Natural killer cell (primary cell): ENCODE measurements around the gene UBE2I. TPM values are rescaled to one million over a fixed set of nuclear protein-coding genes. Genes with fewer than 3 reads are reported as not detected.

Experiments
- ATAC-seq, 3 donors: fragments of 150-1000 bp in 2 of 3; fragments of 200-7000 bp in 1 of 3; cut with Tn5 transposase; 1 replicate in 1 of 3; 2 replicates in 2 of 3; pipeline ENCODE4 v1.10.0; 2021; ENCODE audit warnings: mild to moderate bottlenecking in 2 of 3, moderate library complexity in 2 of 3
- DNase-seq, 2 donors: peaks; one replicate each; pipeline versions ENCODE4 v3.0.0 to v3.0.0-alpha.2; 2013 to 2021; ENCODE audit warnings: mixed read lengths in 1 of 2
- H3K27ac ChIP-seq: one replicate; pipeline ENCODE4 v1.5.1; 2013; ENCODE audit warnings: mild to moderate bottlenecking, low read length
- H3K27me3 ChIP-seq: one replicate; pipeline ENCODE4 v1.6.1; 2013; ENCODE audit warnings: low read length; ENCODE audit not compliant: control insufficient read depth, insufficient read depth
- H3K36me3 ChIP-seq: one replicate; pipeline ENCODE4 v1.6.1; 2013; ENCODE audit warnings: low read length; ENCODE audit not compliant: control insufficient read depth, insufficient read depth
- H3K4me1 ChIP-seq: one replicate; pipeline ENCODE4 v1.6.1; 2013; ENCODE audit warnings: low read length; ENCODE audit not compliant: control insufficient read depth, insufficient read depth
- H3K4me3 ChIP-seq: one replicate; pipeline ENCODE4 v1.5.1; 2013; ENCODE audit warnings: low read length
- H3K9me3 ChIP-seq: one replicate; pipeline ENCODE4 v1.6.1; 2013; ENCODE audit warnings: low read length; ENCODE audit not compliant: control insufficient read depth, insufficient read depth
- H3K27ac Mint-ChIP-seq, 2 donors: one replicate each; pipeline ENCODE4 v1.8.0; 2022; ENCODE audit warnings: mild to moderate bottlenecking in 2 of 2, mixed read lengths in 2 of 2, moderate library complexity in 1 of 2
- H3K27me3 Mint-ChIP-seq, 2 donors: one replicate each; pipeline ENCODE4 v1.8.0; 2022; ENCODE audit warnings: low read depth in 2 of 2, mixed read lengths in 2 of 2
- H3K36me3 Mint-ChIP-seq: one replicate; pipeline ENCODE4 v1.8.0; 2022; ENCODE audit warnings: mixed read lengths
- H3K4me1 Mint-ChIP-seq, 2 donors: one replicate each; pipeline ENCODE4 v1.8.0; 2022; ENCODE audit warnings: mixed read lengths in 2 of 2
- H3K4me3 Mint-ChIP-seq: one replicate; pipeline ENCODE4 v1.8.0; 2022; ENCODE audit warnings: mild to moderate bottlenecking, moderate library complexity, mixed read lengths
- H3K9me3 Mint-ChIP-seq, 2 donors: one replicate each; pipeline ENCODE4 v1.8.0; 2022; ENCODE audit warnings: mixed read lengths in 2 of 2
- WGBS: methylation state at CpG from one replicate; pipeline ENCODE4 v1.1.7; 2013; ENCODE audit warnings: missing lambda C conversion rate; ENCODE audit not compliant: insufficient coverage; 5-methylcytosine and 5-hydroxymethylcytosine counted together
- intact Hi-C: fragments of 100-400 bp; cut with micrococcal nuclease; formaldehyde crosslinking; loops from one replicate; pipeline ENCODE4 v1.14.2; 2022
- total RNA-seq, 4 donors: library from RNA; stranded (reverse); fragments of 120-200 nt in 1 of 4; gene quantifications; one replicate each; pipeline versions ENCODE4 v1.2.3 to v1.2.4, GENCODE V29; 2013 to 2022
- TF ChIP-seq, protein P1 (sequence below): fragments of 200-600 bp; IDR thresholded peaks from one replicate; pipeline ENCODE4 v1.8.0; 2022; ENCODE audit warnings: antibody characterized with exemption

The UBE2I gene
- total RNA-seq, 3 donors from 2014 or later (not counting 1 experiment from before 2014, with no cell fraction given) = 367 to 412 (median 383) TPM

DNA sequence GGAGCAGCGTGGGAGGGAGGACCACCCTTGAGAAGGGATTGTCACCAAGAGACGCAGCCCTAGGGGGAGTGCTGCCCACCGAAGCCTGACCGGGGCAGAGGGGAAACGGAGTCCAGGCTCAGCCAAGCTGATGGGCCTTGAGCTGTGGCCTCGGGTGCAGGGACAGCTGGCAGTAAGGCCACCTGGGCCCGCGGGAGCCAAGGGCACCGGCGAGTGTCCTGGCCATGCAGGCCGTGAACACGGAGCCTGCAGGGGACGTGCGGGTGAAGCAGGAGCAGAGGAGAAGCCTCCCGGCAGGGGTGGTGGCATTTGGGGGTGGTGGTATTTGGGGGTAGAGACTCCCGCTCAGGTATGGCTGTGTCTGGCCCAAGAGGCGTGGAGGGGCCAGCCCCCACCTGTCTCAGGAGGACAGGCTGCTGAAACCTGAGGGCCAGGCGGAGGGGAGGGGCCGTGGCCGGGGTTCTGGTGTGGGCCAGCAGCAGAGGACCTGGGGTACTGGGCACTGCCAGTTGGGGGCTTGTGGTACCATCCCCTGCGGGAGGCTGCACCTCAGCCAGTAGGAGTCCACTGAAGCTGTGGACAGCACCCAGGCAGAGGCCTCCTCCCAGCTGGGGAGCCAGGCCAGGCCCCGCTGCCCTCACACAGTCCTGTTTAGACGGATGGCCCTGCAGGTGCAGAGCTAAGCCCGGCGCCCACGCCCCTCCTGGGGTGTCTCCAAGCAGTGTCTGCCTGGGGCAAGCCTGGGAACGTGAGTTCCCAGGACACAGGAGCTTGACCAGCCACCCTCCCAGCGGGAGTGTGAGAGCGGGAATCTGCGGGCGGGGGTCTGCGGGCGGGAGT is 46.8 kb downstream of the UBE2I start:
- DNase-seq (no peak), ATAC-seq (no peak)
- WGBS = 93% methylated on average over 33 of the region's 33 CpGs
- Histone ChIP-seq H3K27me3 (no peaks in the 10 kb centered on the region), H3K4me1 (peaks cover 12% of the 10 kb centered on the region), H3K9me3 (no peaks in the 10 kb centered on the region), H3K27ac (no peak overlapping the region), H3K36me3 (peaks cover 6% of the 10 kb centered on the region), H3K4me3 (no peak overlapping the region)
- no peaks in the 10 kb centered on the region for H3K9me3 Mint-ChIP-seq
- H3K36me3 Mint-ChIP-seq = no peaks in the 10 kb centered on the region
- H3K27ac Mint-ChIP-seq = no peak overlapping the region
- no peaks in the 10 kb centered on the region for H3K27me3 Mint-ChIP-seq
- no peak overlapping the region for H3K4me3 Mint-ChIP-seq
- TF ChIP-seq, protein P1, sequence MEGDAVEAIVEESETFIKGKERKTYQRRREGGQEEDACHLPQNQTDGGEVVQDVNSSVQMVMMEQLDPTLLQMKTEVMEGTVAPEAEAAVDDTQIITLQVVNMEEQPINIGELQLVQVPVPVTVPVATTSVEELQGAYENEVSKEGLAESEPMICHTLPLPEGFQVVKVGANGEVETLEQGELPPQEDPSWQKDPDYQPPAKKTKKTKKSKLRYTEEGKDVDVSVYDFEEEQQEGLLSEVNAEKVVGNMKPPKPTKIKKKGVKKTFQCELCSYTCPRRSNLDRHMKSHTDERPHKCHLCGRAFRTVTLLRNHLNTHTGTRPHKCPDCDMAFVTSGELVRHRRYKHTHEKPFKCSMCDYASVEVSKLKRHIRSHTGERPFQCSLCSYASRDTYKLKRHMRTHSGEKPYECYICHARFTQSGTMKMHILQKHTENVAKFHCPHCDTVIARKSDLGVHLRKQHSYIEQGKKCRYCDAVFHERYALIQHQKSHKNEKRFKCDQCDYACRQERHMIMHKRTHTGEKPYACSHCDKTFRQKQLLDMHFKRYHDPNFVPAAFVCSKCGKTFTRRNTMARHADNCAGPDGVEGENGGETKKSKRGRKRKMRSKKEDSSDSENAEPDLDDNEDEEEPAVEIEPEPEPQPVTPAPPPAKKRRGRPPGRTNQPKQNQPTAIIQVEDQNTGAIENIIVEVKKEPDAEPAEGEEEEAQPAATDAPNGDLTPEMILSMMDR = no peak
- intact Hi-C loops = loop anchor here (10.0 kb wide), 1 partner anchor 349 kb away; the partner anchor contains the start of gene MAPK8IP3
- peaks cover 27 to 49% of the 10 kb centered on the region in 2 donors for H3K4me1 Mint-ChIP-seq

DNA sequence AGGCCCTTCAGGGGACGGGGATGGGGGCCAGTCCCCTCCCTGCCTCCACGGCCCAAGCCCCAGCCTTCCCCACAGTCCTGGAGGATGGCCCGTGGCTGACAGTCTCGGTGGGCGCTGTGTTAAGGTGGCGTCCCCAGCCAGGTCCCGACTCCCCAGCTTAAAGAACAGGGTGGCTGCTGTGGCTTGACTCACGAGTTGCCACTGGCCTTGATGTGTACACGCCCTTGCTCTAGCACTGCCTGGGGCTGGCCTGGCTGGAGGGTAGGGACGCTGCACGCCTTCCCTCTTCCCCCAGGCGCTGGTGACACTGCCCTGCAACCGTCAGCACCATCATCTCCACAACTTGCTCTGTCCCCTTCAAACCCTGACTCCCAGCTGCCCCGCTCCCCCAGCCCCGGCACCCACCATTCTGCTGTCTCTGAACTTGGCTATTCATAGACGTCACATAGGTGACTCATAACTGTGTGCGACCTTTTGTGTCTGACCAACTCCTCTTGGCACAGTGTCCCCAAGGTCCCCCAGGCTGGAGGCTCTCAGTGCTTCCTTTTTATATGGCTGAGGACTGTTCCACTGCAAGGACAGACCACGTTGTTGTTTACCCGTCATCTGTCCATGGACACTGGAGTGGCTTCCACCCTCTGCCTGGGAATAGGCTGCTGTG is 48.6 kb downstream of the UBE2I start:
- H3K4me3 Mint-ChIP-seq = no peak overlapping the region
- WGBS = 88% methylated on average over 19 of the region's 19 CpGs
- H3K4me3 ChIP-seq = no peak overlapping the region
- peaks cover 18 to 37% of the 10 kb centered on the region in 2 donors for H3K4me1 Mint-ChIP-seq
- intact Hi-C loops = loop anchor here (10.0 kb wide), 1 partner anchor 347 kb away; the partner anchor contains the start of gene MAPK8IP3
- H3K27me3 ChIP-seq = no peaks in the 10 kb centered on the region
- peaks cover 21% of the 10 kb centered on the region for H3K36me3 ChIP-seq
- no peaks in the 10 kb centered on the region for H3K36me3 Mint-ChIP-seq
- no peaks in the 10 kb centered on the region for H3K27me3 Mint-ChIP-seq
- no peaks in the 10 kb centered on the region for H3K9me3 ChIP-seq
- H3K27ac ChIP-seq = no peak overlapping the region
- ATAC-seq = no peak
- TF ChIP-seq, protein P1 = no peak
- no peak for DNase-seq
- no peaks in the 10 kb centered on the region for H3K9me3 Mint-ChIP-seq
- H3K27ac Mint-ChIP-seq = no peak overlapping the region
- H3K4me1 ChIP-seq = peaks cover 1% of the 10 kb centered on the region

DNA sequence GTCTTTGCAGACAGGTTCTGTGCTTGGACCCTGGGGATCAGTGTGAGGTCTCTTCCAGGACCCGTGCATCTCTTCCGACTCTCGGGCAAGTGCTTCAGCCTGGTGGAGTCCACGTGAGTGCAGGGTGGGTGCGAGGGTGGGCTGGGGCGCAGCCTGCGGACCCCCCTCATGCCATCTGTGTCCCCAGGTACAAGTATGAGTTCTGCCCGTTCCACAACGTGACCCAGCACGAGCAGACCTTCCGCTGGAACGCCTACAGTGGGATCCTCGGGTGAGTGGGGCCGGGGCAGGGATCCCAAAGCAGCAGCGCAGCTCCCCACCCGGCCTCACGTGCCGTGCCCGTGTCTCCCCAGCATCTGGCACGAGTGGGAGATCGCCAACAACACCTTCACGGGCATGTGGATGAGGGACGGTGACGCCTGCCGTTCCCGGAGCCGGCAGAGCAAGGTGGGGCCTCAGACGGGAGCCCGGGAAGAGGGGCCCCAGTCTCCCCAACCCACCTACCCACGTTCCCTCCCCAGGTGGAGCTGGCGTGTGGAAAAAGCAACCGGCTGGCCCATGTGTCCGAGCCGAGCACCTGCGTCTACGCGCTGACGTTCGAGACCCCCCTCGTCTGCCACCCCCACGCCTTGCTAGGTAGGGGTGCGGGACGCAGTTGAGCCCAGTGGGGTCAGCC is 52.4 kb downstream of the UBE2I start:
- DNase-seq (no peak), ATAC-seq (no peak)
- Mint-ChIP-seq H3K4me3 (no peak overlapping the region), H3K4me1 (peaks cover 0 to 5% of the 10 kb centered on the region in 2 donors), H3K27me3 (no peaks in the 10 kb centered on the region), H3K36me3 (no peaks in the 10 kb centered on the region), H3K27ac (no peak overlapping the region), H3K9me3 (no peaks in the 10 kb centered on the region)
- no peak overlapping the region for H3K4me3 ChIP-seq
- TF ChIP-seq, protein P1 = no peak
- H3K4me1 ChIP-seq = no peaks in the 10 kb centered on the region
- H3K36me3 ChIP-seq = peaks cover 49% of the 10 kb centered on the region
- no peaks in the 10 kb centered on the region for H3K27me3 ChIP-seq
- no peak overlapping the region for H3K27ac ChIP-seq
- intact Hi-C loops = no loop called here
- WGBS = 97% methylated on average over 43 of the region's 43 CpGs
- no peaks in the 10 kb centered on the region for H3K9me3 ChIP-seq
